Kidney capillary endothelial cell (primary cell): Measurements from ENCODE around the gene KIF26B.

ENCODE experiments used
- DNase-seq: peaks from one replicate; pipeline ENCODE4 v3.0.0-alpha.2; 2018; ENCODE audit warnings: low spot score

Gene KIF26B

GRCh38 chr1:245133995-245134715, 20.6 kb upstream of the KIF26B start:
- DNase-seq = no peak

- no peak for DNase-seq
Measured at GRCh38 chr1:245142171-245142798, 12.5 kb upstream of the KIF26B start.

- no peak for DNase-seq
Measured at GRCh38 chr1:245142976-245143375, 11.8 kb upstream of the KIF26B start.

GRCh38 chr1:245143849-245144248, 10.9 kb upstream of the KIF26B start:
- DNase-seq = no peak

- no peak for DNase-seq
Measured at GRCh38 chr1:245148069-245148468, 6.7 kb upstream of the KIF26B start.

GRCh38 chr1:245148861-245149260, 5.9 kb upstream of the KIF26B start:
- no peak for DNase-seq

- peak; percentile 70 for DNase-seq
Measured at GRCh38 chr1:245153081-245153551, 1.7 kb upstream of the KIF26B start.

GRCh38 chr1:245153552-245154428, 995 bp upstream of the KIF26B start:
- DNase-seq = no peak

- no peak for DNase-seq
Measured at GRCh38 chr1:245155272-245156040, 671 bp downstream of the KIF26B start.

- peak; percentile 60 for DNase-seq
Measured at GRCh38 chr1:245156041-245156735, 1.4 kb downstream of the KIF26B start.

- no peak for DNase-seq
Measured at GRCh38 chr1:245156736-245157505, 2.1 kb downstream of the KIF26B start.

GRCh38 chr1:245158913-245159312, 4.1 kb downstream of the KIF26B start:
- DNase-seq = no peak

- no peak for DNase-seq
Measured at GRCh38 chr1:245160288-245160687, 5.5 kb downstream of the KIF26B start.

GRCh38 chr1:245160741-245161400, 6.1 kb downstream of the KIF26B start:
- no peak for DNase-seq

- no peak for DNase-seq
Measured at GRCh38 chr1:245161866-245162265, 7.1 kb downstream of the KIF26B start.

- DNase-seq = peak; percentile 68
Measured at GRCh38 chr1:245166471-245166885, 11.7 kb downstream of the KIF26B start.

GRCh38 chr1:245168086-245168485, 13.3 kb downstream of the KIF26B start:
- peak; percentile 66 for DNase-seq

GRCh38 chr1:245168906-245169305, 14.1 kb downstream of the KIF26B start:
- DNase-seq = no peak

GRCh38 chr1:245169376-245169775, 14.6 kb downstream of the KIF26B start:
- no peak for DNase-seq

GRCh38 chr1:245172026-245172425, 17.2 kb downstream of the KIF26B start:
- no peak for DNase-seq
